WI38 (cell line): Measurements from ENCODE around the gene ANKRD33B.
"Not testable (repeated sequence)": the region's sequence is repeated elsewhere in the genome, so short reads cannot be mapped to it uniquely, and the experiment has no call there.

Experiments used
- H3K4me3 ChIP-seq: 2 replicates; pipeline ENCODE4 v1.5.1; 2011; ENCODE audit warnings: low read depth, mild to moderate bottlenecking, control low read depth, low read length
- TF ChIP-seq, protein P1 (sequence below): IDR thresholded peaks from 2 replicates; pipeline ENCODE4 v1.5.1; 2012; ENCODE audit warnings: low read depth, mild to moderate bottlenecking, control low read depth, low read length

ANKRD33B gene

DNA sequence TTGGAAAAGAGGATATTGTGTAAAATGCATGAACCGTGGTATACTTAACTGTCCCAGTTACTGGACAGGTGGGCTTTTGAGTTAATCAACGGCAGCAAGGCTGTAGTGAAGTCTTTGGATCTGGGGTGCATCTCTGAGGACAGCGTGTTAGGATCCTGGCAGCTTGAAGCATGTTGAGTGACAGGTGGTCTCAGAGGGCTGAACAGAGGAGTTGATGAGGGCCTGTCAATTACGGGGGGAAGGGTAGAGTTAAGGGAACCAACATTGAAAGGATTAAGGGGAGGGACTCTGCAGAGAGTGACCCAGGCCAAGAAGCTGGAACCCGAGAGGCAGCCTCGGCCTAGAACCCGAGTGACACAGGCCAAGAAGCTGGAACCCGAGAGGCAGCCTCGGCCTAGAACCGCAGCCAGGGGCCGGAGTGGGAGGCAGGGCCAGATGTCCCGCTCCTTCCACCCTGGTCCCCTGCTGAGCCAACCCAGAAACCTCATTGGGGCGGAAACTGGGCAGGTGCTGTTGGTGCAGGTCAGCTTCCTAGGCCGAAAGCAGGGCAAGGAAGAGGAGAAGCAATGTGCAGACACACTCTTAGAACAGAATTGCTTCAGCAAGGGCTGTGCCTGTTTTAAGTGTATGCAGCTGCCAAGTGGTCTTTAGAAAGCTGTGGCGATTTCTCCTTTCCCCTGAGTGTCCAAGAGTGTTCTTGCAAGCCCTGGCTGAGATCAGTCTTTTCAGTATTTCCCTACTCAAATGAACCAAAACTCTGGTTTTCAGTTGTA is 62.0 kb downstream of the ANKRD33B start:
- no peak overlapping the region for H3K4me3 ChIP-seq
- TF ChIP-seq, protein P1, sequence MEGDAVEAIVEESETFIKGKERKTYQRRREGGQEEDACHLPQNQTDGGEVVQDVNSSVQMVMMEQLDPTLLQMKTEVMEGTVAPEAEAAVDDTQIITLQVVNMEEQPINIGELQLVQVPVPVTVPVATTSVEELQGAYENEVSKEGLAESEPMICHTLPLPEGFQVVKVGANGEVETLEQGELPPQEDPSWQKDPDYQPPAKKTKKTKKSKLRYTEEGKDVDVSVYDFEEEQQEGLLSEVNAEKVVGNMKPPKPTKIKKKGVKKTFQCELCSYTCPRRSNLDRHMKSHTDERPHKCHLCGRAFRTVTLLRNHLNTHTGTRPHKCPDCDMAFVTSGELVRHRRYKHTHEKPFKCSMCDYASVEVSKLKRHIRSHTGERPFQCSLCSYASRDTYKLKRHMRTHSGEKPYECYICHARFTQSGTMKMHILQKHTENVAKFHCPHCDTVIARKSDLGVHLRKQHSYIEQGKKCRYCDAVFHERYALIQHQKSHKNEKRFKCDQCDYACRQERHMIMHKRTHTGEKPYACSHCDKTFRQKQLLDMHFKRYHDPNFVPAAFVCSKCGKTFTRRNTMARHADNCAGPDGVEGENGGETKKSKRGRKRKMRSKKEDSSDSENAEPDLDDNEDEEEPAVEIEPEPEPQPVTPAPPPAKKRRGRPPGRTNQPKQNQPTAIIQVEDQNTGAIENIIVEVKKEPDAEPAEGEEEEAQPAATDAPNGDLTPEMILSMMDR, result no peak

DNA sequence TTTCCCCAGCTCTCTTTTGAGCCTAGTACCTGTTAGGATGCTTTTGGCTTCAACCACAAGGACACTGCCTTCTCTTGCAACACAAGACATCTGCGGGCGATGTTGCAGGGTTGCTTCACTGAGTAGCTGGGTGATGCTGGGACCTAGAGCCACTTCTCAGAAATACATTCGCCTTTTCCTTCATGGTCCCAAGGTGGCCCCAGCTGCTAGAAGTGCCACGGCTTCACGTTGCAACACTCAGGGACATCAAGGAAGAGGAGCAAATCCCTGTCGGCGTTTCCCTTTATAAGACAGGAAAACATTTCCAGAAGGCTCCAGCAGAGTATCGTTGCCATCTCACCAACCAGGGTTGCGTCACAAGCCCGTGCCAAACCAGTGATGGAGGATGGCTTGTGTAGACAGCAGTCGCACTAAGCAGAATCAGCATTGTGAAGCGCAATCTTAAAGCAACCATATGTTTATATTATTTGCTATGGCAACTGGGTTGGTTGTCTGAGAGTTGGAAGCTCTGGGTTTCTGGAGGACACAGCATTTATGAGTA is 62.7 kb downstream of the ANKRD33B start:
- H3K4me3 ChIP-seq, result no peak overlapping the region
- TF ChIP-seq, protein P1, result no peak

DNA sequence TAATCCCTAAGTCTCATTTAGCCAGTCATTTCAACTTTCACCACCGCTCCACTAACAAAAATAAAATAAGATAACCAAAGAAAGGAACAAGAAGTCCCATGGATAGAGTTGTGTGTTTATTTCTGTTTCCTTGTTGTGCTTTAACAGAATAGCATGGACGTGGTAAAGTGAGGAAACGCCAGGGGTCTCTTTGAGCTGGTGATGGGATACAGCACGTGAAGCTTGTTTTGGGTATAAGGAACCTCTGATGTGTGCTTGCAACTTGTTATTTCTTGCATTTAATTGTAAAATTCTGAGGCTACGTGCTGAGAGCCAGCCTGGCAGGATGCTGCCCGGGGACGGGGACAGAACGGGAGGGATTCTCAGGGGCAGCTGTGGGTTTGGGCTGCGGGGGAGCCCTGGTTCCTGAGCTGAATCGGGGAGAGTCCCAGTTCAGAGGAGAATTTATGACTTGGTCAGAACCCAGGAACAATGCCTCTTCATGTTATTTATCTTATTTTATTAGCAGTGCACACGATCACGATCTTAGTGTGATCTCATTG is 63.4 kb downstream of the ANKRD33B start:
- TF ChIP-seq, protein P1, result no peak
- peak overlapping the region; percentile 29 for H3K4me3 ChIP-seq

DNA sequence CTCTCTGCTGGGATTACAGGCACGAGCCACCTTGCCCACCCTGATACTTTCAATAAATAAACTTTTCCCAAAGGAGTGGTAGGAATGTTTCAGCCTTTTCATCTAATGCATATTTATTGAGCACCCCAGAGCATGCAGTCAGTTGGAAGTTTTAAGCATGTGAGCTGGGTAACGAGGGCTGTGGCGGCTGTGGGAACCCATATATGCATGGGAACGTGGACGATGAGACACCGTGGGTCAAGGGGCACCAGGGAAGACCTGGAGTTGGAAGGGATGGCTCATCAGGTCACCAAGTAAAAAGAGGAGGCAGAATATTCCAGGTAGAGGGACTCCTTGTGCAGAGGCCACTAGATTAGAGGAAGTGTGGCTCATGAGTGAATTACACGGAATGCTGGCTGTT is 64.7 kb downstream of the ANKRD33B start:
- no peak overlapping the region for H3K4me3 ChIP-seq
- TF ChIP-seq, protein P1, result no peak

DNA sequence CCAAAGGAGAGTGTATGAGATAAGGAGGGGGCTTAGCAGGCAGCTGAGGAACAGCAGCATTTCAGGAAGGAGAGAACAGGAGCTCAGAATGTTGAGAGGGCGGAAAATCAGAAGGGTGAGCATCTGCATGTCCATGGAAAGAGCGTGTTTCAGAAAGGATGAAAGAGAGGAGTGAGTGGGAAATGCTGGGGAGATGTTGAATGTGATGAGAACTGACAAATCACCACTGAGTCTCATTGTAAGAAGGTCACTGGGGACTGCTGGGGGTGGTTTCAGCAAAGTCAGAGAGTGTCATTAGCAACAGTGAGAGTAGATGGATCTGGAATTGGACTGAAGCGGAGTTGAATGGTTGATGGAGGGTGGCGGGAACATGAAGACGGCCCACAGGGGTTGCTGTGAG is 65.8 kb downstream of the ANKRD33B start:
- H3K4me3 ChIP-seq, result no peak overlapping the region
- TF ChIP-seq, protein P1, result no peak

DNA sequence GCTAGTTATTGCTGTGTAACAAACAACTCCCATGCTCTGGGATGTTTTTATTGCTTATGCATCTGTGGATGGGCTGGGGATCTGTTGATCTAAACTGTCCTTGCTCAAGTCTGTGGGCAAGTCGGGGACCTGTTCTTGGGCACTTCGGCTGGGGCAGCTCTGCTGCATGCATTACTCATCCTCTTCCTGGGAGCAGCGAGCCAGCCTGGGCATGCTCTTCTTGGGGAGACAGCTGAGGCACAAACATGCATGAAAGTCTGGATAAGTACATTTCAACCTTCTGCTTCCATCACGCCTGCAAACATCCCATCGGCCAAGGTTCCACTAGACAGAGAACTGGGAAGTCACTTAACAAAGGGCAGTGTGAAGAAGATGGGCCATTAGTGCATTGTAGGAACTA is 66.3 kb downstream of the ANKRD33B start:
- TF ChIP-seq, protein P1, result no peak
- H3K4me3 ChIP-seq, result no peak overlapping the region

DNA sequence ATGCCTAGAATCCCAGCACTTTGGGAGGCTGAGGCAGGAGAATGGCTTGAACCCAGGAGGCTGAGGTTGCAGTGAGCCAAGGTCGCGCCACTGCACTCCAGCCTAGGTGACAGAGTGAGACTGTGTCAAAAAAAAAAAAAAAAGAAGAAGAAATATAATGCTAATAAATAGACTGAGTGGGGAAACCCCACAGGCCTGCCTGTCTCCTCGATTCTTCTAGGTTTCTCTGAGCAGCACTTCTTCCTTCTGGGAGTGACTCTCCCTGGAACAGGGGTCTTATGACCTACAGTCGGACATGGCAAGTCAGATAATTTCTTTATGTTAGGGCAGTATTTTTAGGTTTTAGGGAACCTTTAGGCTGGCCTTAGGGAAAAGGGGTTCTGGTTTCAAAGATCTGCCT is 66.9 kb downstream of the ANKRD33B start:
- not testable (repeated sequence) for H3K4me3 ChIP-seq
